H1 (cell line): ENCODE data around the gene TTBK1. TPM values are rescaled to one million over a fixed set of nuclear protein-coding genes. Genes with fewer than 3 reads are reported as not detected.
A peak's percentile ranks its signal among the peaks of the same experiment; 100 is the strongest.

Source experiments
- CTCF ChIA-PET: fragments of 300-600 bp; sonication (Branson Sonifier 250); formaldehyde crosslinking; loops from one replicate; lab custom pipeline; 2021; ENCODE audit not compliant: partially characterized antibody; lab: Charles Lee
- POLR2A ChIA-PET: fragments of 300-600 bp; sonication (Branson Sonifier 250); formaldehyde crosslinking; loops from one replicate; lab custom pipeline; 2021; ENCODE audit warnings: inconsistent platforms; ENCODE audit not compliant: partially characterized antibody; lab: Charles Lee
- DNase-seq, 2 experiments: peaks; one replicate each; pipeline versions ENCODE4 v3.0.0 to v3.0.0-alpha.2; 2010 to 2022; ENCODE audit warnings: low spot score in 2 of 2, low read depth in 1 of 2, mixed read lengths in 1 of 2
- FAIRE-seq: peaks from 2 replicates; lab custom pipeline; 2011; peaks lifted over from hg19 to GRCh38; lab: Jason Lieb, UNC
- H2AFZ ChIP-seq: 2 replicates; pipeline ENCODE4 v1.8.1; 2012; ENCODE audit warnings: low read length, inconsistent platforms
- H2AK5ac ChIP-seq: 2 replicates; pipeline ENCODE4 v1.6.1; 2013; ENCODE audit warnings: low read depth, low read length
- H2BK120ac ChIP-seq: replicated peaks from 2 replicates; pipeline ENCODE3; 2013; ENCODE audit warnings: low read depth, low read length, inconsistent platforms
- H2BK12ac ChIP-seq: 2 replicates; pipeline ENCODE4 v1.6.1; 2013; ENCODE audit warnings: low read depth, low read length
- H2BK15ac ChIP-seq: 2 replicates; pipeline ENCODE4 v1.6.1; 2013; ENCODE audit warnings: low read length
- H2BK20ac ChIP-seq: 2 replicates; pipeline ENCODE4 v1.6.1; 2013; ENCODE audit warnings: low read length
- H2BK5ac ChIP-seq: 2 replicates; pipeline ENCODE4 v1.6.1; 2013; ENCODE audit warnings: low read depth, low read length
- H3K14ac ChIP-seq: 2 replicates; pipeline ENCODE4 v1.6.1; 2013; ENCODE audit warnings: inconsistent platforms; ENCODE audit not compliant: insufficient read length
- H3K18ac ChIP-seq: 2 replicates; pipeline ENCODE4 v1.6.1; 2013; ENCODE audit warnings: low read length; ENCODE audit errors: extremely low read depth
- H3K23ac ChIP-seq: 2 replicates; pipeline ENCODE4 v1.6.1; 2013; ENCODE audit warnings: inconsistent platforms; ENCODE audit not compliant: insufficient read length
- H3K23me2 ChIP-seq: 2 replicates; pipeline ENCODE4 v1.6.1; 2013; ENCODE audit warnings: low read depth, low read length
- H3K27ac ChIP-seq: 2 replicates; pipeline ENCODE4 v1.6.1; 2011; ENCODE audit warnings: low read depth, low read length, inconsistent platforms
- H3K27me3 ChIP-seq, 4 experiments: replicated peaks in 1 of 4; 1 replicate in 1 of 4; 2 replicates in 3 of 4; pipeline versions ENCODE4 v1.6.1 to v1.8.1; 2011 to 2013; ENCODE audit warnings: low read length in 3 of 4, mild to moderate bottlenecking in 3 of 4, inconsistent platforms in 2 of 4, mixed read lengths in 2 of 4, moderate library complexity in 1 of 4; ENCODE audit not compliant: control insufficient read depth in 3 of 4, insufficient read depth in 3 of 4; ENCODE audit errors: extremely low read depth in 1 of 4
- H3K36me3 ChIP-seq, 4 experiments: 2 replicates each; pipeline versions ENCODE4 v1.6.1 to v1.8.1; 2011 to 2013; ENCODE audit warnings: mild to moderate bottlenecking in 4 of 4, low read length in 3 of 4, moderate library complexity in 2 of 4, control low read depth in 1 of 4, inconsistent platforms in 1 of 4; ENCODE audit not compliant: insufficient read depth in 4 of 4, control insufficient read depth in 2 of 4
- H3K4ac ChIP-seq: replicated peaks from 2 replicates; pipeline ENCODE3; 2013; ENCODE audit warnings: low read length, low read depth, mixed read lengths, inconsistent platforms; ENCODE audit not compliant: insufficient read length
- H3K4me1 ChIP-seq, 4 experiments: replicated peaks in 1 of 4; 1 replicate in 1 of 4; 2 replicates in 3 of 4; pipeline versions ENCODE4 v1.6.1 to v1.8.1; 2011 to 2013; ENCODE audit warnings: low read length in 3 of 4, inconsistent platforms in 2 of 4, mixed read lengths in 1 of 4; ENCODE audit not compliant: insufficient read depth in 4 of 4, control insufficient read depth in 3 of 4
- H3K4me2 ChIP-seq, 2 experiments: 2 replicates each; pipeline versions ENCODE4 v1.6.1 to v1.8.1; 2011 to 2013; ENCODE audit warnings: low read depth in 2 of 2, low read length in 2 of 2, control low read depth in 1 of 2, inconsistent platforms in 1 of 2, mild to moderate bottlenecking in 1 of 2; ENCODE audit not compliant: insufficient read depth in 1 of 2
- H3K4me3 ChIP-seq, 4 experiments: fragments of 200-600, 300-600 bp in 1 of 4; sonication (generic), shearing (Covaris generic), sonication (Bioruptor Twin) in 1 of 4; 2 replicates each; pipeline versions ENCODE4 v1.5.1 to v1.8.1; 2011 to 2016; ENCODE audit warnings: low read length in 4 of 4, low read depth in 3 of 4, control low read depth in 2 of 4, inconsistent platforms in 2 of 4, mild to moderate bottlenecking in 2 of 4, mixed read lengths in 1 of 4, moderate library complexity in 1 of 4; ENCODE audit not compliant: insufficient read depth in 2 of 4; ENCODE audit errors: extremely low read depth in 1 of 4
- H3K56ac ChIP-seq: replicated peaks from 2 replicates; pipeline ENCODE3; 2013; ENCODE audit warnings: low read depth, mild to moderate bottlenecking, mixed read lengths, low read length, inconsistent platforms; ENCODE audit not compliant: insufficient read length
- H3K79me1 ChIP-seq: 2 replicates; pipeline ENCODE4 v1.6.1; 2013; ENCODE audit warnings: low read depth, low read length, control low read depth
- H3K79me2 ChIP-seq, 2 experiments: 2 replicates each; pipeline versions ENCODE4 v1.6.1 to v1.8.1; 2012 to 2013; ENCODE audit warnings: low read length in 2 of 2, mild to moderate bottlenecking in 2 of 2, inconsistent platforms in 1 of 2; ENCODE audit not compliant: insufficient read depth in 2 of 2, control insufficient read depth in 1 of 2
- H3K9ac ChIP-seq, 4 experiments: replicated peaks in 1 of 4; 1 replicate in 1 of 4; 2 replicates in 3 of 4; pipeline versions ENCODE4 v1.6.1 to v1.8.1; 2011 to 2013; ENCODE audit warnings: low read depth in 3 of 4, low read length in 3 of 4, control low read depth in 2 of 4, mild to moderate bottlenecking in 2 of 4, moderate library complexity in 2 of 4, inconsistent platforms in 1 of 4; ENCODE audit errors: extremely low read depth in 1 of 4
- H3K9me3 ChIP-seq, 2 experiments: 2 replicates each; pipeline versions ENCODE4 v1.6.1 to v1.8.1; 2012 to 2013; ENCODE audit warnings: mild to moderate bottlenecking in 2 of 2, moderate library complexity in 2 of 2, control low read depth in 1 of 2, inconsistent platforms in 1 of 2, low read depth in 1 of 2, low read length in 1 of 2, mixed read lengths in 1 of 2; ENCODE audit not compliant: insufficient read depth in 2 of 2
- H4K20me1 ChIP-seq, 2 experiments: replicated peaks in 1 of 2; 2 replicates each; pipeline versions ENCODE3 to v1.8.1; 2011 to 2013; ENCODE audit warnings: inconsistent platforms in 2 of 2, low read length in 2 of 2, mild to moderate bottlenecking in 1 of 2; ENCODE audit not compliant: insufficient read depth in 2 of 2, control insufficient read depth in 1 of 2
- H4K5ac ChIP-seq: 2 replicates; pipeline ENCODE4 v1.6.1; 2013; ENCODE audit warnings: low read length, low read depth, mixed read lengths, inconsistent platforms; ENCODE audit not compliant: insufficient read length
- H4K8ac ChIP-seq: 2 replicates; pipeline ENCODE4 v1.8.0; 2013; ENCODE audit warnings: mild to moderate bottlenecking, moderate library complexity, low read length, inconsistent platforms; ENCODE audit not compliant: insufficient read depth; ENCODE audit errors: extremely low read depth
- H4K91ac ChIP-seq: replicated peaks from 2 replicates; pipeline ENCODE3; 2013; ENCODE audit warnings: low read length, mixed read lengths, inconsistent platforms; ENCODE audit not compliant: insufficient read length
- ASH2L ChIP-seq: fragments of 200-600, 300-600 bp; sonication (generic); IDR thresholded peaks from one replicate; pipeline ENCODE4 v1.7.1; 2017; ENCODE audit warnings: low read length
- BRCA1 ChIP-seq: IDR thresholded peaks from 2 replicates; pipeline ENCODE4 v1.6.1; 2012; ENCODE audit warnings: low read depth, low read length, improper control_type of control experiment
- CBX8 ChIP-seq: fragments of 300-800, 300-1000 bp; sonication (generic); IDR thresholded peaks from 2 replicates; pipeline ENCODE4 v1.7.1; 2016; ENCODE audit warnings: low read depth, low read length, borderline replicate concordance
- EP300 ChIP-seq, 2 experiments: IDR thresholded peaks; 1 replicate in 1 of 2; 2 replicates in 1 of 2; pipeline ENCODE4 v1.6.1; 2011 to 2012; ENCODE audit warnings: low read depth in 2 of 2, low read length in 2 of 2, mild to moderate bottlenecking in 2 of 2, borderline replicate concordance in 1 of 2, inconsistent platforms in 1 of 2, moderate library complexity in 1 of 2
- KDM4A ChIP-seq: IDR thresholded peaks from one replicate; pipeline ENCODE4 v1.7.1; 2012; ENCODE audit warnings: low read depth, mild to moderate bottlenecking, moderate library complexity, low read length, inconsistent platforms; ENCODE audit not compliant: severe bottlenecking
- POLR2A ChIP-seq, 2 experiments: IDR thresholded peaks; 1 replicate in 1 of 2; 2 replicates in 1 of 2; pipeline ENCODE4 v1.6.1; 2011; ENCODE audit warnings: low read depth in 2 of 2, low read length in 2 of 2, mild to moderate bottlenecking in 2 of 2; ENCODE audit errors: control extremely low read depth in 1 of 2
- RFX5 ChIP-seq: IDR thresholded peaks from 2 replicates; pipeline ENCODE4 v1.6.1; 2011; ENCODE audit warnings: low read depth, low read length, improper control_type of control experiment, borderline replicate concordance
- SP4 ChIP-seq: IDR thresholded peaks from 2 replicates; pipeline ENCODE4 v1.6.1; 2012; ENCODE audit warnings: low read length, inconsistent platforms
- SUZ12 ChIP-seq: fragments of 200-600 bp; sonication (generic); IDR thresholded peaks from 2 replicates; pipeline ENCODE4 v1.6.1; 2012; ENCODE audit warnings: mild to moderate bottlenecking, inconsistent platforms, low read length, moderate library complexity, mixed read lengths
- TAF7 ChIP-seq: optimal IDR thresholded peaks from 2 replicates; pipeline ENCODE3; 2011; ENCODE audit warnings: low read depth, mild to moderate bottlenecking, inconsistent platforms, low read length, moderate library complexity, borderline replicate concordance
- WGBS, 2 experiments: shearing (Covaris generic) in 1 of 2; methylation state at CpG; one replicate each; pipeline versions ENCODE4 v1.1.6 to v1.1.7; 2013 to 2015; ENCODE audit warnings: low lambda C conversion rate in 2 of 2, mixed read lengths in 2 of 2, inconsistent platforms in 1 of 2, low coverage in 1 of 2, missing lambda C conversion rate in 1 of 2; ENCODE audit not compliant: insufficient replicate concordance in 2 of 2, insufficient coverage in 1 of 2, insufficient read length in 1 of 2; ENCODE audit errors: extremely low coverage in 1 of 2, missing lambda C conversion rate in 1 of 2; 5-methylcytosine and 5-hydroxymethylcytosine counted together
- polyA plus RNA-seq, 7 experiments: library from polyadenylated mRNA; depleted of rRNA in 3 of 7; stranded (reverse) in 5 of 7; unstranded in 2 of 7; fragments of >200 nt in 5 of 7; fragments of 200-250 nt in 2 of 7; gene quantifications; 1 replicate in 5 of 7; 2 replicates in 1 of 7; 4 replicates in 1 of 7; pipeline versions ENCODE4 v1.2.1 to v1.2.3, GENCODE V29; 2011 to 2013; ENCODE audit warnings: missing spikeins in 2 of 7, mixed read lengths in 2 of 7
- total RNA-seq: library from RNA; stranded (reverse); fragmentation: NEBNext Ultra II Directional; extraction: Animal tissue kit (Norgen Biotek cat#: 25700); gene quantifications from 2 replicates; pipeline ENCODE4 v1.2.1, GENCODE V29; 2021
- TF ChIP-seq, protein P1 (sequence below): IDR thresholded peaks from 2 replicates; pipeline ENCODE4 v1.6.1; 2012; ENCODE audit warnings: inconsistent platforms

Gene TTBK1
- total and polyA plus RNA-seq, 2 of the 8 experiments (the other 6 are each of a cell fraction or from before 2014, with no cell fraction given): 0.53 to 1.6 TPM

DNA sequence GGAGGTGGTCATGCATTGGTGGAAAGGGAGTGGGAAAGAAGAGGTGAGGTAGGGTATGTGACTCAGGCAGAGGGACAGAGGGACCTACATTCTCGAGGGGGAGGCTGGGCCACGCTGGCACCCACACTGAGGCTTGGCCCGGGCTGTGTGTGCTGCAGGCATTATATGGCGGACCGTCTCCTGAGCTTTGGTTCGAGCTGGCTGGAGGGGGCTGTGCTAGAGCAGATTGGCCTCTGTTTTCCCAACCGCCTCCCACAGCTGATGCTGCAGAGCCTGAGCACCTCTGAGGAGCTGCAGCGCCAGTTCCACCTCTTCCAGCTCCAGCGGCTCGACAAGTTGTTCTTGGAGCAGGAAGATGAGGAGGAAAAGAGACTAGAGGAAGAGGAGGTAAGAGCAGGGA, 37.4 kb upstream of the TTBK1 start:
- H3K4me3 ChIP-seq: no peak overlapping the region
- H2AFZ ChIP-seq: no peak overlapping the region
- no peak overlapping the region for H4K91ac ChIP-seq
- no peaks in the 10 kb centered on the region for H4K20me1 ChIP-seq
- H3K9ac ChIP-seq: no peak overlapping the region
- no peaks in the 10 kb centered on the region for H3K79me1 ChIP-seq
- no peak overlapping the region for H2BK20ac ChIP-seq
- H3K18ac ChIP-seq: no peak overlapping the region
- H3K4me1 ChIP-seq: no peaks in the 10 kb centered on the region
- DNase-seq (no peak), FAIRE-seq (no peak)
- ChIA-PET CTCF (no interaction called here), POLR2A (interaction anchor here (1.0 to 1.3 kb wide), 2 partner anchors 23 to 34 kb away, joined by 3 to 5 read pairs; partner anchors contain the start of gene DNPH1)
- H3K4ac ChIP-seq: no peak overlapping the region
- peak overlapping the region; percentile 65; the same call in 1 of the 2 replicates for H4K8ac ChIP-seq
- no peak overlapping the region for H4K5ac ChIP-seq
- H2BK12ac ChIP-seq: no peak overlapping the region
- no peak overlapping the region for H3K23ac ChIP-seq
- H3K36me3 ChIP-seq: no peaks in the 10 kb centered on the region
- H3K79me2 ChIP-seq: no peaks in the 10 kb centered on the region
- H3K27me3 ChIP-seq: no peaks in the 10 kb centered on the region
- H3K27ac ChIP-seq: no peak overlapping the region
- no peak overlapping the region for H2BK15ac ChIP-seq
- no peak overlapping the region for H3K14ac ChIP-seq
- H3K56ac ChIP-seq: no peak overlapping the region
- H2BK120ac ChIP-seq: no peak overlapping the region
- H2BK5ac ChIP-seq: no peak overlapping the region
- no peak overlapping the region for H3K4me2 ChIP-seq
- WGBS, 2 experiments: 92% methylated on average over 10 of the region's 10 CpGs; no CpG with 5 or more reads in 1 of the 2 experiments
- H3K9me3 ChIP-seq: no peaks in the 10 kb centered on the region
- no peaks in the 10 kb centered on the region; the same call in 1 of the 2 replicates for H3K23me2 ChIP-seq
- no peak overlapping the region for H2AK5ac ChIP-seq
- TF ChIP-seq RFX5: no peak
- no peak for TF ChIP-seq TAF7
- TF ChIP-seq ASH2L: no peak
- TF ChIP-seq POLR2A (IDR thresholded peaks at IDR 0.05; ENCODE audit: control extremely low read depth in 1 of 2, low read depth in 2 of 2, low read length in 2 of 2): no peak
- TF ChIP-seq KDM4A: no peak
- no peak for TF ChIP-seq SP4
- TF ChIP-seq CBX8: no peak
- TF ChIP-seq SUZ12: no peak
- no peak for TF ChIP-seq BRCA1
- TF ChIP-seq, protein P1, sequence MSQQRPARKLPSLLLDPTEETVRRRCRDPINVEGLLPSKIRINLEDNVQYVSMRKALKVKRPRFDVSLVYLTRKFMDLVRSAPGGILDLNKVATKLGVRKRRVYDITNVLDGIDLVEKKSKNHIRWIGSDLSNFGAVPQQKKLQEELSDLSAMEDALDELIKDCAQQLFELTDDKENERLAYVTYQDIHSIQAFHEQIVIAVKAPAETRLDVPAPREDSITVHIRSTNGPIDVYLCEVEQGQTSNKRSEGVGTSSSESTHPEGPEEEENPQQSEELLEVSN: no peak
- TF ChIP-seq EP300 (IDR thresholded peaks at IDR 0.05; ENCODE audit: borderline replicate concordance in 1 of 2, low read depth in 2 of 2, low read length in 2 of 2): no peak
